Activated naive CD4-positive, alpha-beta T cell (primary cell): ENCODE results near the gene HIPK4.
"Not testable (repeated sequence)": the region's sequence is repeated elsewhere in the genome, so short reads cannot be mapped to it uniquely, and the experiment has no call there.

Source experiments
- DNase-seq, 4 experiments: peaks; one replicate each; lab custom pipeline; 2025; lab: John Stamatoyannopoulos, UW

Gene HIPK4

DNA sequence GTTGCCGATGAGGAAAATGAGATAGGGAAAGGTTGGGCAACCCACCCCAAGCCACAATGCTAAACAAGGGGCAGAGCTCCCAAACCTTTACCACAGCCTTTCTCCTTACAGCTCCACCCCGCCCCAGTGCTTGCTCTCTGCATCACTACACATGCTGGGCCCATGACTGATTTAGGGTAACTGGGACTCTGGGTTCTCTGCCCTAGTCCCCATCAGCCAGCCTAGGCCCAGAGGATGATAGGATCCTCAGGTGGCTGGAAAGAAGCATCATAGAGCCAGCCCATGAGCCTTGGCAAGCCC, 53.4 kb downstream of the HIPK4 start:
- DNase-seq, result no peak

DNA sequence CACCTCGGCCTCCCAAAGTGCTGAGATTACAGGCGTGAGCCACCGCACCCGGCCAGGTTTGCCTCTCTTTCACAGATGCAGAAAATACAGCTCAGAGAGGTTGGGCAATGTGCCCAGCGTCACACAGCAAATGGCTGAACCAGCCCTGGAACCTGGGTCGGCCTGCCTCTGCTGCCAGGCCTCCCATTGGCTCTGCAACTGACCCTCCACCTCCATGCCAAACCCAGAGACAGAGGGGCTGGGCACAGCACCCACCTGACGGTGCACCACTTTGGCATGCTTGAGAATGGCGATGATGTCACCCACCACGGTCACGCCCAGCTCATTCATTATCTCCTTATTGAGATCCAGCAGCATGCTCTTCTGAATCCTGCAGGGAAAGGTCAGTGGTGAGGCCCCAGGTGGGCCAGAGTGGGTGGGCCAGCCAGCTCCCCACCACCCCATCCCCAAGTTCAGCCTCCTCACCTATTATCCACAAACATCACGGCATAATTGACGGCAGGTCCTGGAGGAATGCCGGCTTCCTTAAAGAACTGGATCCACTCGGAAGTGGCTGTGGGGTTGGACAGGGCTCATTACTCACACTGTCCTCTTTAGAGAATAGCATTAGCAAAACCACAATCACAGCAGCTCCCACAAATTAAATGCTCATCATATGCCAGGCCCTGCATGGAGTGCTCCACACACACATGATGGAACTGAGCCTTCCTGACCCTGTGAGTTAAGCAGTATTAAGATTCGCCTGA, 54.0 kb downstream of the HIPK4 start:
- DNase-seq, result no peak

DNA sequence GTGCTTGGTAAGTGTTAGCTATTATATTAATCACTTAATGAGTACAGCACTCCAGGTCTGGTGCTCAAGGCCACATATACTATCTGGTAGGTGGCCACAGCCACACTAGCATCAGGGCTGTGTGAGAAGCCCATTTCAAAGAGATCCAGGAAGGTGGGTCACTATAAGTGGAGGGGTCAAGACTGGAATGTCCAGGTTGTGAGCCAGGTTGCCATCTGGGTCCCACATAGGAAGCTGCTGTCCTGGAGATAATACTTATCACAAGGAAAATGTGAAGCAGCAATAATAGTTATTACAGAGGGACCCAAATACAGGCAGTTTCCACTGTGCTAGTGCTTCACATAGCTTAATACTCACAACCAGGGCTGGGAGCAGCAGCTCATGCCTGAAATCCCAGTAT, 54.9 kb downstream of the HIPK4 start:
- no peak for DNase-seq

DNA sequence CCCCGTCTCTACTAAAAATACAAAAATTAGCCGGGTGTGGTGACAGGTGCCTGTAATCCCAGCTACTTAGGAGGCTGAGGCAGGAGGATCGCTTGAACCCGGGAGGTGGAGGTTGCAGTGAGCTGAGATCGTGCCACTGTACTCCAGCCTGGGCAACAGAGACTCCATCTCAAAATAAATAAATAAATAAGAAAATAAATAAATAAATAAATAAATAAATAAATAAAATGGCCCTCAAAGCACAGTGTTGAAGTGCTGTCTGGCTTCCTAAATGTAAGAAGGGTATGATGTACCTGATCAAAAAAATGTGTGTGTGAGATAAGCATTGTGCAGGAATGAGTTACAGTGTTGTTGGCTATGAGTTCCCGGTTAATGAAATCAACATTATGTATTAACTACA, 56.9 kb downstream of the HIPK4 start:
- DNase-seq, result not testable (repeated sequence)

DNA sequence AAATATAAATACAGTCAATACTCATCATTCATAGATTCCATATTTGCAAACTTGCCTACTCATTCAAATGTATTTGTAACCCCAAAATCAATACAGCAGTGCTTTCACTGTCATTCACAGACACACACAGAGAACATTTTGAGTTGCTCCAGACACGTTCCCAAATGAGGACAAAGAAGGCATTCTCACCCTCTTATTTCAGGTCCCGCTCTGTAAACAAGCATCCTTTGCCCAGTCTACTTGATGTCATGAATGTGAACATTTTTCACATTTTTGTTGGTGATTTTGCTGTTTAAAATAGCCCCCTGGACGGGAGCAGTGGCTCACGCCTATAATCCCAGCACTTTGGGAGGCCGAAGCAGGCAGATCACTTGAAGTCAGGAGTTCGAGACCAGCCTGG, 57.3 kb downstream of the HIPK4 start:
- no peak for DNase-seq

DNA sequence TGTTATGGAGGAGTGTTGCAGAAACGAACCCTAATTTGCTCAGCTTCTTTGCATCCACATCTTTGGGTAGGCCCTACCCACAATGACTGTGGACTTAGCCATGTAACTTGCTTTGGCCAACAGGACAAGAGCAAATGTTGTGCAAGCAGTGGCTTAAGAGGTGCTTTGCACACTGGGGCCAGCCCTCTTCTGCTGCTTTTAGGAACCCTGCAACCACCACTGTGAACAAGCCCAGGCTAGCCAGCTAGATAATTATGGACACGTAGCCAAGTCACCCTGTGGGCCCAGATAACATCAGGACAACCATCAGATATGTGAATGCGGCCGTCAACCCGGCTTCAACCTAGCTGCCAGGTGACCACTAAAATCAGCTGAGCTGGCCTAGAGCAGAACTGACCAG, 58.9 kb downstream of the HIPK4 start:
- no peak for DNase-seq
